OCI-LY1 (cell line): ENCODE results near the gene PRAME.

Source experiments
- H2AFZ ChIP-seq: fragments of 200-600 bp; sonication (generic), shearing (Covaris generic); 2 replicates; pipeline ENCODE4 v1.6.0; 2014; ENCODE audit warnings: antibody characterized with exemption, mild to moderate bottlenecking, low read length
- H3F3A ChIP-seq: fragments of 200-600 bp; sonication (generic), shearing (Covaris generic); 2 replicates; pipeline ENCODE4 v1.6.0; 2014; ENCODE audit warnings: mild to moderate bottlenecking, antibody characterized with exemption, low read length, moderate library complexity; ENCODE audit not compliant: insufficient read depth
- H3K27ac ChIP-seq: fragments of 200-600 bp; sonication (generic); 2 replicates; pipeline ENCODE4 v1.5.1; 2014; ENCODE audit warnings: low read length, mixed run types, mild to moderate bottlenecking, low read depth; ENCODE audit not compliant: poor library complexity, severe bottlenecking
- H3K27me3 ChIP-seq: fragments of 200-600 bp; sonication (generic); 2 replicates; pipeline ENCODE4 v1.6.0; 2014; ENCODE audit warnings: antibody characterized with exemption, mild to moderate bottlenecking, low read length, moderate library complexity; ENCODE audit not compliant: insufficient read depth
- H3K36me3 ChIP-seq: fragments of 200-600 bp; sonication (generic); 2 replicates; pipeline ENCODE4 v1.6.1; 2014; ENCODE audit warnings: mild to moderate bottlenecking, antibody characterized with exemption, low read length, moderate library complexity, mixed read lengths; ENCODE audit not compliant: insufficient read depth
- H3K4me1 ChIP-seq: fragments of 200-600 bp; sonication (generic); 2 replicates; pipeline ENCODE4 v1.5.1; 2014; ENCODE audit warnings: mild to moderate bottlenecking, low read length, moderate library complexity; ENCODE audit not compliant: insufficient read depth, severe bottlenecking
- H3K4me2 ChIP-seq: fragments of 200-600 bp; sonication (generic), shearing (Covaris generic); 2 replicates; pipeline ENCODE4 v1.6.1; 2014; ENCODE audit warnings: low read length
- H3K4me3 ChIP-seq: fragments of 200-600 bp; sonication (generic); 2 replicates; pipeline ENCODE4 v1.5.1; 2014; ENCODE audit warnings: low read length, low read depth, mild to moderate bottlenecking, mixed read lengths; ENCODE audit not compliant: poor library complexity, severe bottlenecking
- H3K79me2 ChIP-seq: fragments of 200-600 bp; shearing (Covaris generic); 2 replicates; pipeline ENCODE4 v1.6.1; 2016; ENCODE audit warnings: mixed run types, low read length, mixed read lengths; ENCODE audit not compliant: insufficient read depth
- H3K9ac ChIP-seq: fragments of 200-600 bp; sonication (generic), shearing (Covaris generic); 2 replicates; pipeline ENCODE4 v1.6.1; 2014; ENCODE audit warnings: mild to moderate bottlenecking, low read length, mixed read lengths
- H3K9me2 ChIP-seq: fragments of 200-600 bp; sonication (generic), shearing (Covaris generic); 2 replicates; pipeline ENCODE4 v1.6.1; 2014; ENCODE audit warnings: low read depth, mild to moderate bottlenecking, low read length, mixed read lengths
- H3K9me3 ChIP-seq: fragments of 200-600 bp; shearing (Covaris generic); 2 replicates; pipeline ENCODE4 v1.6.1; 2014; ENCODE audit warnings: low read length, mixed read lengths
- H4K20me1 ChIP-seq: fragments of 200-600 bp; sonication (generic), shearing (Covaris generic); 2 replicates; pipeline ENCODE4 v1.6.0; 2016; ENCODE audit warnings: mild to moderate bottlenecking, low read length; ENCODE audit not compliant: insufficient read depth
- CTCF ChIP-seq: fragments of 200-600 bp; sonication (generic), shearing (Covaris generic); IDR thresholded peaks from 2 replicates; pipeline ENCODE4 v1.5.1; 2017; ENCODE audit warnings: mild to moderate bottlenecking, antibody characterized with exemption, low read length, moderate library complexity, mixed read lengths
- EZH2 ChIP-seq: fragments of 200-600 bp; sonication (generic), shearing (Covaris generic); IDR thresholded peaks from 2 replicates; pipeline ENCODE4 v1.8.0; 2017; ENCODE audit warnings: borderline replicate concordance, mixed run types, mild to moderate bottlenecking, antibody characterized with exemption, low read length, moderate library complexity, mixed read lengths

PRAME gene

GRCh38 chr22:22599248-22599647 lies 40.2 kb upstream of the PRAME start:
- H3K4me1 ChIP-seq: peaks cover 16% of the 10 kb centered on the region
- H3K4me2 ChIP-seq: no peak overlapping the region
- H4K20me1 ChIP-seq: no peaks in the 10 kb centered on the region
- no peaks in the 10 kb centered on the region for H3K27me3 ChIP-seq
- no peak overlapping the region for H3K27ac ChIP-seq
- no peak overlapping the region for H3K9ac ChIP-seq
- TF ChIP-seq EZH2: no peak
- no peak for TF ChIP-seq CTCF
- no peaks in the 10 kb centered on the region for H3F3A ChIP-seq
- no peaks in the 10 kb centered on the region for H3K36me3 ChIP-seq
- no peak overlapping the region for H3K4me3 ChIP-seq
- peaks cover 3% of the 10 kb centered on the region; the same call in 1 of the 2 replicates for H3K9me3 ChIP-seq
- H3K79me2 ChIP-seq: no peaks in the 10 kb centered on the region
- H3K9me2 ChIP-seq: no peaks in the 10 kb centered on the region
- H2AFZ ChIP-seq: no peak overlapping the region

- H3K27me3 ChIP-seq: no peaks in the 10 kb centered on the region
- H3K79me2 ChIP-seq: no peaks in the 10 kb centered on the region
Observed at GRCh38 chr22:22598144-22598543, 39.1 kb upstream of the PRAME start.

GRCh38 chr22:22595001-22595835 lies 36.2 kb upstream of the PRAME start:
- no peaks in the 10 kb centered on the region for H3K27me3 ChIP-seq
- peaks cover 13% of the 10 kb centered on the region for H3K4me1 ChIP-seq
- H3F3A ChIP-seq: no peaks in the 10 kb centered on the region
- H3K4me2 ChIP-seq: no peak overlapping the region
- no peak overlapping the region for H2AFZ ChIP-seq
- no peak overlapping the region for H3K9ac ChIP-seq
- H3K79me2 ChIP-seq: no peaks in the 10 kb centered on the region
- peaks cover 3% of the 10 kb centered on the region; the same call in 1 of the 2 replicates for H3K9me3 ChIP-seq
- no peak for TF ChIP-seq CTCF
- no peak for TF ChIP-seq EZH2
- no peak overlapping the region for H3K27ac ChIP-seq
- no peaks in the 10 kb centered on the region for H3K9me2 ChIP-seq
- H4K20me1 ChIP-seq: no peaks in the 10 kb centered on the region
- H3K36me3 ChIP-seq: no peaks in the 10 kb centered on the region
- no peak overlapping the region for H3K4me3 ChIP-seq

More at GRCh38 chr22:22598144-22598543, 39.1 kb upstream of the PRAME start:
- TF ChIP-seq CTCF: no peak
- TF ChIP-seq EZH2: no peak
- Histone ChIP-seq H2AFZ (no peak overlapping the region), H3K27ac (no peak overlapping the region), H3K36me3 (no peaks in the 10 kb centered on the region), H4K20me1 (no peaks in the 10 kb centered on the region), H3K4me3 (no peak overlapping the region), H3K9me2 (no peaks in the 10 kb centered on the region), H3K4me2 (no peak overlapping the region), H3K9me3 (peaks cover 3% of the 10 kb centered on the region; the same call in 1 of the 2 replicates), H3K9ac (no peak overlapping the region), H3F3A (no peaks in the 10 kb centered on the region), H3K4me1 (peaks cover 13% of the 10 kb centered on the region)
